ENCODE results near the gene ACTR6.
"Not testable (repeated sequence)": the region's sequence is repeated elsewhere in the genome, so short reads cannot be mapped to it uniquely, and the experiment has no call there.

ACTR6 gene

GRCh38 chr12:100184549-100185145 lies 16.0 kb upstream of the ACTR6 start:
- DNase-seq (ENCODE audit: low read depth, low spot score): no peak
- Histone ChIP-seq H3K9me3 (ENCODE audit: control insufficient read depth, insufficient read depth, low read length) (no peaks in the 10 kb centered on the region), H3K36me3 (ENCODE audit: control insufficient read depth, insufficient read depth, low read length) (peaks cover 2% of the 10 kb centered on the region; the same call in 1 of the 2 replicates), H3K4me3 (ENCODE audit: low read length) (no peak overlapping the region), H3K27ac (ENCODE audit: low read length) (no peak overlapping the region), H3K27me3 (ENCODE audit: control insufficient read depth, insufficient read depth, low read length) (no peaks in the 10 kb centered on the region), H3K4me1 (ENCODE audit: control insufficient read depth, insufficient read depth, low read length) (no peaks in the 10 kb centered on the region)
- no CpG with 5 or more reads among the region's 8 CpGs for WGBS (ENCODE audit: insufficient coverage, insufficient read length)

DNA sequence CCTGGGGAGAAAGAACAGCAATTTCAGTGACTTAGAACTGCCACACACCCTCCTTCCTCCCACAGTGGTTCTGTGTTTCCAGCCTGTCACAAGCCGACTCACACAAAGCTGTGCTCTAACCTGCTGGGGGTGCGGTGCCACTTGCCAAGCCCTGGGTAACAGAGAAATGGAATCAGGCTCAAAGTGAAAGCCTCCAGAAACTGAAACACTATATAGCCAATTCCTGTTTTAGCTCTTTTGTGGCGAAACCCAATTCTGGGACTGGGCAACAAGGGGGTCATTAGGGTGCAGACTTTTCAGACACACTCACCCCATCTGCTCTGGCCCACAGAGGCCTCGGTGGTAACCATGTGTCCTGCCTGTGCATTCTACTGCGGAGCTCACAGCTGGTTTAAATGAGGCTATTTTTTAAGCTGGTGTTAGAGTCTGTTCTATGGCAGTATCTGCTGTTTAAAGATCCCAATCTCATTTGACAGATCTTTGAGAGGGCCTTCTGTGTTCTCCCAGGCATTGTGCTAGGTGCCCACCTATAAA lies 15.2 kb upstream of the ACTR6 start:
- Histone ChIP-seq H3K27ac (ENCODE audit: low read length) (no peak overlapping the region), H3K36me3 (ENCODE audit: control insufficient read depth, insufficient read depth, low read length) (peaks cover 2% of the 10 kb centered on the region; the same call in 1 of the 2 replicates), H3K9me3 (ENCODE audit: control insufficient read depth, insufficient read depth, low read length) (no peaks in the 10 kb centered on the region), H3K4me3 (ENCODE audit: low read length) (no peak overlapping the region), H3K4me1 (ENCODE audit: control insufficient read depth, insufficient read depth, low read length) (no peaks in the 10 kb centered on the region), H3K27me3 (ENCODE audit: control insufficient read depth, insufficient read depth, low read length) (no peaks in the 10 kb centered on the region)
- WGBS (ENCODE audit: insufficient coverage, insufficient read length): no CpG with 5 or more reads among the region's 5 CpGs
- no peak for DNase-seq (ENCODE audit: low read depth, low spot score)

DNA sequence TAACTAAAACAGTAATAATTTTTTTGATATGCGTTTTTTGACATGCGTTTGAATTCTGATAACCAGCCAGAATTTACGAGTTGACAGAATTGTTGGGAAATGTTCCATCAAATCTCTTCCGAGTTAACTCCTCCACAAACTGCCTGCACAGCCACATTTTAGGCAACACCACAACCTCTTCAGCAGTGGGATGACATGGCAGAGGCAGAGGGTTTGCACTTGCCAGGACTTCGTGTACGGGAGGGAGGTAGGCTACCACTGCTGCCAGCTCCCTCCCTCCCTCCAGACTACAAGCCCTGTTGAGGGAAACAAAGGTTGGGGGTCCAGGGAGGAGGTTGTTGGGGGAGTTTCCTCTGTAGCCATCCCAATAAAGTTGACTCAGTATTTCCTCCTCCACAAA lies 14.5 kb upstream of the ACTR6 start:
- no CpG with 5 or more reads among the region's 6 CpGs for WGBS (ENCODE audit: insufficient coverage, insufficient read length)
- no peak overlapping the region for H3K27ac ChIP-seq (ENCODE audit: low read length)
- no peaks in the 10 kb centered on the region for H3K4me1 ChIP-seq (ENCODE audit: control insufficient read depth, insufficient read depth, low read length)
- H3K27me3 ChIP-seq (ENCODE audit: control insufficient read depth, insufficient read depth, low read length): no peaks in the 10 kb centered on the region
- peaks cover 2% of the 10 kb centered on the region; the same call in 1 of the 2 replicates for H3K36me3 ChIP-seq (ENCODE audit: control insufficient read depth, insufficient read depth, low read length)
- DNase-seq (ENCODE audit: low read depth, low spot score): no peak
- no peaks in the 10 kb centered on the region for H3K9me3 ChIP-seq (ENCODE audit: control insufficient read depth, insufficient read depth, low read length)
- H3K4me3 ChIP-seq (ENCODE audit: low read length): no peak overlapping the region

- H3K9me3 ChIP-seq (ENCODE audit: control insufficient read depth, insufficient read depth, low read length): no peaks in the 10 kb centered on the region
- H3K27ac ChIP-seq (ENCODE audit: low read length): no peak overlapping the region
- H3K4me3 ChIP-seq (ENCODE audit: low read length): no peak overlapping the region
- no peaks in the 10 kb centered on the region for H3K4me1 ChIP-seq (ENCODE audit: control insufficient read depth, insufficient read depth, low read length)
- WGBS (ENCODE audit: insufficient coverage, insufficient read length): no CpG with 5 or more reads among the region's 5 CpGs
- no peak for DNase-seq (ENCODE audit: low read depth, low spot score)
- no peaks in the 10 kb centered on the region for H3K27me3 ChIP-seq (ENCODE audit: control insufficient read depth, insufficient read depth, low read length)
- peaks cover 2% of the 10 kb centered on the region; the same call in 1 of the 2 replicates for H3K36me3 ChIP-seq (ENCODE audit: control insufficient read depth, insufficient read depth, low read length)
Measured at GRCh38 chr12:100187068-100187467, 13.5 kb upstream of the ACTR6 start.

- WGBS (ENCODE audit: insufficient coverage, insufficient read length): no CpG with 5 or more reads among the region's 5 CpGs
- no peak overlapping the region for H3K4me3 ChIP-seq (ENCODE audit: low read length)
- H3K27ac ChIP-seq (ENCODE audit: low read length): no peak overlapping the region
- H3K36me3 ChIP-seq (ENCODE audit: control insufficient read depth, insufficient read depth, low read length): peaks cover 2% of the 10 kb centered on the region; the same call in 1 of the 2 replicates
- H3K9me3 ChIP-seq (ENCODE audit: control insufficient read depth, insufficient read depth, low read length): no peaks in the 10 kb centered on the region
- H3K27me3 ChIP-seq (ENCODE audit: control insufficient read depth, insufficient read depth, low read length): no peaks in the 10 kb centered on the region
- H3K4me1 ChIP-seq (ENCODE audit: control insufficient read depth, insufficient read depth, low read length): no peaks in the 10 kb centered on the region
- DNase-seq (ENCODE audit: low read depth, low spot score): no peak
Measured at GRCh38 chr12:100187857-100188519, 12.6 kb upstream of the ACTR6 start.

DNA sequence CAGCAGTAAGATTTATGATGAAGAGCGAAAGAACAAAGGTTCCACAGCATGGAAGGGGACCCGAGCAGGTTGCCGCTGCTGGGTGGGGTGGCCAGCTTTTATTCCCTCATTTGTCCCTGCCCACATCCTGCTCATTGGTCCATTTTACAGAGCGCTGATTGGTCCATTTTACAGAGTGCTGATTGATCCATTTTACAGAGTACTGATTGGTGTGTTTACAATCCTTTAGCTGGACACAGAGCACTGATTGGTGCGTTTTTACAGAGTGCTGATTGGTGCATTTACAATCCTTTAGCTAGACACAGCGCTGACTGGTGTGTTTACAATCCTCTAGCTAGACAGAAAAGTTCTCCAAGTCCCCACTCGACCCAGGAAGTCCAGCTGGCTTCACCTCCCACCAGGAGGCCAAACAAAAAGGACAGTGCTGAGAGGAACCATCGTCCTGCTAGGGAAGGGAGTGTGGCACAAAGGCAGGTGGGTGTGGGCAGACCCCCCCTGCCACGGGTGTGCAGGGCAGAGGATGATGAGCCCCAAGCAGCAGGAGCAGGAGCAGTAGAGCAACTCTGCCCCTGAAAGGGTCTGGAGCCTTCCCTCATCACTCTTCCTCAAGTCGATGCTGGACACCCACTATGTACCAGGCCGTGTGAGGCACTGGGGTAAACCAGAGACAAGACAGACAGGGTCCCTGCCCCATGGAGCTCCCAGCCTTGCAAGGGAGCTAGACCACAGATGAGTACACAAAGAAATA lies 11.6 kb upstream of the ACTR6 start:
- not testable (repeated sequence) for H3K27ac ChIP-seq (ENCODE audit: low read length); H3K4me3 ChIP-seq (ENCODE audit: low read length); DNase-seq (ENCODE audit: low read depth, low spot score); H3K27me3 ChIP-seq (ENCODE audit: control insufficient read depth, insufficient read depth, low read length); H3K4me1 ChIP-seq (ENCODE audit: control insufficient read depth, insufficient read depth, low read length); H3K9me3 ChIP-seq (ENCODE audit: control insufficient read depth, insufficient read depth, low read length); H3K36me3 ChIP-seq (ENCODE audit: control insufficient read depth, insufficient read depth, low read length)
- WGBS (ENCODE audit: insufficient coverage, insufficient read length): no CpG with 5 or more reads among the region's 11 CpGs

DNA sequence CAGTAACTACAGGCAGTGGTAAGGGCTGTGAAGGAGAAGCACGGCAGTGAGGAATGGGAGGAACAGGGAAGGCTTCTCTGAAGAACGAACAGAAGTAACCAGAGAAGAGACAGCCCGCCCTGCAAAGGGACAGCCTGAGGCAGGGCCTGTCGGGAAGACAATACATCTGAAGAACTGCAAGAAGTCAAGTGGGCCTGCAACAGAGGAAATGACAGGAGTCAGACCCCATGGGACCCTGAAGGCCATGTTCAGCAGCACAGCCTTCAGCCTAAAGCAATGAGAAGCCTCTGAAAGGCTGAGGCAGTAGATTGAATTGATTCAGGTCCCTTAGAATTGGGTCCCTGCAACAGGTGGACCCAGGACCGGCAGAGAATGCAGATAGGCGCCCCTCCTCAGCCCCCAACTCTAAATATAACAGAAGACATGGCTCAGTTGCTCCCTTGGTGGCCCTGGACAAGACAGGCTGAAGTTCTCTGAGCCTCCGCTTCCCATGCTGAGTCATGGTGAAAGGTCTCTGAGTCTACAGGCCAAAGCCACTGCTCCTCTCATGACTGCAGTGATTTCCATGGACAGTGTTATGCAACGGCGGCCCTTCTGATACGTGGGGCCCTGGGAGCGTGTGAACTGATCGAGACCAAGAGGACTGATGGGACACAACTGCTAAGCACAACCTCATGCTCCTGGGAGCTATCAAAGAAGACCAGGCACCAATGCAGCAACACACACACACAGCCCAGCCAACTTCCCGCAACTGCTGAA lies 10.8 kb upstream of the ACTR6 start:
- no peak overlapping the region for H3K27ac ChIP-seq (ENCODE audit: low read length)
- H3K9me3 ChIP-seq (ENCODE audit: control insufficient read depth, insufficient read depth, low read length): no peaks in the 10 kb centered on the region
- WGBS (ENCODE audit: insufficient coverage, insufficient read length): no CpG with 5 or more reads among the region's 13 CpGs
- DNase-seq (ENCODE audit: low read depth, low spot score): no peak
- no peaks in the 10 kb centered on the region for H3K27me3 ChIP-seq (ENCODE audit: control insufficient read depth, insufficient read depth, low read length)
- no peak overlapping the region for H3K4me3 ChIP-seq (ENCODE audit: low read length)
- no peaks in the 10 kb centered on the region for H3K4me1 ChIP-seq (ENCODE audit: control insufficient read depth, insufficient read depth, low read length)
- peaks cover 2% of the 10 kb centered on the region; the same call in 1 of the 2 replicates for H3K36me3 ChIP-seq (ENCODE audit: control insufficient read depth, insufficient read depth, low read length)

DNA sequence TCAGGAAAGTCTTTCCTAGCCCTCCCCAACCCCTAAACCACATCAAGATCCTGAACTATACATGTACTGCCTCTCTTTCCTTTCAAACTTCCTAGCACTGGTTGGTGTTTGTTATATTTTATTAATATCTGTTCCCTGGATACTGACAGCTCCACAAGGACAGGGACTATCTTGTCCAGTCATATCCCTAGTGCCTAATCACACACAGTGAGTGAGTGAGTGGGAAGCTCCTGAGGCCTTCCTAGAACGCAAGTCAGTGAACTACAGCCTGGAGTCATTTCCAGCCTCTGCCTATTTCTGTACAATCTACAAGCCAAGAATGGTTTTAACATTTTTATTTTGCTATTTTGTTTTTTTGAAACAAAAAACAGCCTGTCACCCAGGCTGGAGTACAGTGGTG lies 7.5 kb upstream of the ACTR6 start:
- no peak overlapping the region for H3K27ac ChIP-seq (ENCODE audit: low read length)
- H3K27me3 ChIP-seq (ENCODE audit: control insufficient read depth, insufficient read depth, low read length): no peaks in the 10 kb centered on the region
- H3K4me3 ChIP-seq (ENCODE audit: low read length): no peak overlapping the region
- H3K4me1 ChIP-seq (ENCODE audit: control insufficient read depth, insufficient read depth, low read length): no peaks in the 10 kb centered on the region
- no peak for DNase-seq (ENCODE audit: low read depth, low spot score)
- no peaks in the 10 kb centered on the region for H3K9me3 ChIP-seq (ENCODE audit: control insufficient read depth, insufficient read depth, low read length)
- H3K36me3 ChIP-seq (ENCODE audit: control insufficient read depth, insufficient read depth, low read length): peaks cover 2% of the 10 kb centered on the region; the same call in 1 of the 2 replicates
- WGBS (ENCODE audit: insufficient coverage, insufficient read length): no CpG with 5 or more reads among the region's 1 CpG

- no peak for DNase-seq (ENCODE audit: low read depth, low spot score)
- no CpG with 5 or more reads among the region's 4 CpGs for WGBS (ENCODE audit: insufficient coverage, insufficient read length)
- Histone ChIP-seq H3K4me3 (ENCODE audit: low read length) (no peak overlapping the region), H3K9me3 (ENCODE audit: control insufficient read depth, insufficient read depth, low read length) (no peaks in the 10 kb centered on the region), H3K36me3 (ENCODE audit: control insufficient read depth, insufficient read depth, low read length) (no peaks in the 10 kb centered on the region; the same call in 1 of the 2 replicates), H3K27ac (ENCODE audit: low read length) (no peak overlapping the region), H3K4me1 (ENCODE audit: control insufficient read depth, insufficient read depth, low read length) (no peaks in the 10 kb centered on the region), H3K27me3 (ENCODE audit: control insufficient read depth, insufficient read depth, low read length) (no peaks in the 10 kb centered on the region)
Measured at GRCh38 chr12:100197486-100197885, 3.1 kb upstream of the ACTR6 start.

GRCh38 chr12:100199023-100199346 lies 1.6 kb upstream of the ACTR6 start:
- no peak for DNase-seq (ENCODE audit: low read depth, low spot score)
- Histone ChIP-seq H3K4me3 (ENCODE audit: low read length) (peak overlapping the region; percentile 93; the same call in 1 of the 2 replicates), H3K27ac (ENCODE audit: low read length) (no peak overlapping the region), H3K9me3 (ENCODE audit: control insufficient read depth, insufficient read depth, low read length) (no peaks in the 10 kb centered on the region), H3K36me3 (ENCODE audit: control insufficient read depth, insufficient read depth, low read length) (no peaks in the 10 kb centered on the region; the same call in 1 of the 2 replicates), H3K27me3 (ENCODE audit: control insufficient read depth, insufficient read depth, low read length) (no peaks in the 10 kb centered on the region), H3K4me1 (ENCODE audit: control insufficient read depth, insufficient read depth, low read length) (no peaks in the 10 kb centered on the region)
- WGBS (ENCODE audit: insufficient coverage, insufficient read length): no CpG with 5 or more reads among the region's 6 CpGs

Measured in iPS DF 6.9 (cell line).